Measurements from ENCODE around the gene CTDSP2. TPM values are rescaled to one million over a fixed set of nuclear protein-coding genes. Genes with fewer than 3 reads are reported as not detected.
"Not testable (repeated sequence)": the region's sequence is repeated elsewhere in the genome, so short reads cannot be mapped to it uniquely, and the experiment has no call there.

The CTDSP2 gene
- total RNA-seq, 4 donors from 2014 or later: 106 to 179 (median 150) TPM

DNA sequence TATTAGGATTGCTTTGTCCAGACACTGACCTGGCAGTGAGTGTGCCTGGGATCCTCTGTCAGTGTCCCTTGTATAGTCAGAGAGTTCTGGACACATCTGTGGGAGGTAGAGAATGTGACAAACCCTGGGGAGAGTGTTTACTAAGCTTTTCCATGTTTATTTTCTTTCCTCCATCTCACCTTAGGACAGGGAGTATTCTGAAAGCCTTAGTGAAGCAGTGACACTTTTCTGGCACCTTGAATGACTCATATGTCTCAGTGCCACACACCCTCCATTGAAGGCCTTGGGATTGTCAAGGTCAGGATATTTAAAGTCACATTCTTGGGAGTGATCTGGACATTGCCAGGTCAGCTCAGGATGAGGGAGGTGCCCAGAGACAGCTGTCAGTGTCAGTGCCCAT, 34.9 kb upstream of the CTDSP2 start:
- ATAC-seq (ENCODE audit: low FRiP score) (no peak), DNase-seq (ENCODE audit: low spot score) (no peak)
- TF ChIP-seq, protein P1, sequence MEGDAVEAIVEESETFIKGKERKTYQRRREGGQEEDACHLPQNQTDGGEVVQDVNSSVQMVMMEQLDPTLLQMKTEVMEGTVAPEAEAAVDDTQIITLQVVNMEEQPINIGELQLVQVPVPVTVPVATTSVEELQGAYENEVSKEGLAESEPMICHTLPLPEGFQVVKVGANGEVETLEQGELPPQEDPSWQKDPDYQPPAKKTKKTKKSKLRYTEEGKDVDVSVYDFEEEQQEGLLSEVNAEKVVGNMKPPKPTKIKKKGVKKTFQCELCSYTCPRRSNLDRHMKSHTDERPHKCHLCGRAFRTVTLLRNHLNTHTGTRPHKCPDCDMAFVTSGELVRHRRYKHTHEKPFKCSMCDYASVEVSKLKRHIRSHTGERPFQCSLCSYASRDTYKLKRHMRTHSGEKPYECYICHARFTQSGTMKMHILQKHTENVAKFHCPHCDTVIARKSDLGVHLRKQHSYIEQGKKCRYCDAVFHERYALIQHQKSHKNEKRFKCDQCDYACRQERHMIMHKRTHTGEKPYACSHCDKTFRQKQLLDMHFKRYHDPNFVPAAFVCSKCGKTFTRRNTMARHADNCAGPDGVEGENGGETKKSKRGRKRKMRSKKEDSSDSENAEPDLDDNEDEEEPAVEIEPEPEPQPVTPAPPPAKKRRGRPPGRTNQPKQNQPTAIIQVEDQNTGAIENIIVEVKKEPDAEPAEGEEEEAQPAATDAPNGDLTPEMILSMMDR (IDR thresholded peaks at IDR 0.05): no peak

DNA sequence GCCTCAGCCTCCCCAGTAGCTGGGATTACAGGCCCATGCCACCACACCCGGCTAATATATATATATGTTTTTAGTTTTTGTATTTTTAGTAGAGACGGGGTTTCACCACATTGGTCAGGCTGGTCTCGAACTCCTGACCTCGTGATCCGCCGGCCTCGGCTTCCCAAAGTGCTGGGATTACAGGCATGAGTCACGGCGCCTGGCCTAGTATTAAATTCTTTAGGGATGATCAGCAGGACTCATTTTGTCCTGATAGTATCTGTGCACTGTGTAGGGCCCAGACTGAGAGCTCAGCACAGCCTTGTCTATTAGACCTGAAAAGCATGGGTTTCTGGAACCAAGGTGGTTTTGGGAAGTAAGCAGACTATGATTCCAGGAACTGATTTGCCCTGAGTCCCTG, 34.5 kb upstream of the CTDSP2 start:
- ATAC-seq (ENCODE audit: low FRiP score): not testable (repeated sequence)

DNA sequence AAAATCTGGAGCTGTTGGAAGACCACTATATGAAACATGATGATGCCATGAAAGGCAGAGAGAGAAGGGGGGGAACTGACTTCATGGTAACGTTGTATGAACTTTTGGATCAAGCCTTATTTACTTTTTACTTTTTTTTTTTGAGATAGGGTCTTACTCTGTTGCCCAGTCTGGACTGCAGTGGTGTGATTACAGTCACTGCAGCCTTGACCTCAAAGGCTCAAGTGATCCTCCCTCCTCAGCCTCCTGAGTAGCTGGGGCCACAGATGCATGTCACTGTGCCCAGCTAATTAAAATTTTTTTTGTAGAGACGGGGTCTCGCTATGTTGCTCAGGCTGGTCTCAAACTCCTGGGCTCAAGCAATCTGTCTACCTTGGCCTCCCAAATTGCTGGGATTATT, 31.3 kb upstream of the CTDSP2 start:
- DNase-seq (ENCODE audit: low spot score) (no peak), ATAC-seq (ENCODE audit: low FRiP score) (no peak)
- TF ChIP-seq, protein P1 (IDR thresholded peaks at IDR 0.05): no peak

More for the DNA sequence above, 34.5 kb upstream of the CTDSP2 start:
- not testable (repeated sequence) for DNase-seq (ENCODE audit: low spot score)

DNA sequence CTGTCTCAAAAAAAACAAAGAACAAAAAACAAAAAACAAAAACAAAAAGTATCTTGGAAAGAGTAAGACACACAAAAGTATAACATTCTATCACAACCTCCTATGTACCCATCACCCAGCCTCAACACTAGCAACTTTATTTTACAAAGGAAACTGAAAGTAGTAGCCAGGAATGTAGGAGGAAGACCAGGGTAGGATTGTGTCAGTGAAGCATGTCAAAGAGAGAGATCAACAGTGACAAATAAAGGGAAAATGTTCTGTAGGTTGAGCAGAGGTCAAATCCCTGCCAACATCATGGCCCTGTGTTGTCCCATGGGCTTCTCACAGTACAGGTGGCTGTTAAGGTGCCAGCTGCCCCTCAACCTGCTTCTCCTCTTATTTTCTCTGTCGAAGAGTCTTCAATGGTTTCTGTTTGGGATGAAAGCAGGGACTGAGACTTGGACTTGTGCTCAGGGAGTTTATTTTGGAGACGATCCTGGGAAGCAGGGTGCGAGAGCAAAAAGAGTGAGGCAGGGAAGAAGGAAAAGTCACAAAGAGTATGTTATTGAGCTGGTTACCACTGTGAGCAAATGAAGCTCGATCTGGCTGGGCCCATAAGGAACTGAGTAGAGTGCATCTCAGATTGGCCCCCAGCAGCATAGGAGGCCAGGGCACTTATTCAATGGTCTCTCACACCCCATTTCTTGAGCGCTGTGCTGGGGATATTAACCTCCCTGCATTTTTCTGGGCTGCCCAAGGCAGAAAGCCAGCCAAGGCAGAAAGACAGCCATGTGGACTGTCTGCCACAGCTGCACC, 29.4 kb upstream of the CTDSP2 start:
- TF ChIP-seq, protein P1 (IDR thresholded peaks at IDR 0.05): no peak
- DNase-seq (ENCODE audit: low spot score): no peak
- no peak for ATAC-seq (ENCODE audit: low FRiP score)

DNA sequence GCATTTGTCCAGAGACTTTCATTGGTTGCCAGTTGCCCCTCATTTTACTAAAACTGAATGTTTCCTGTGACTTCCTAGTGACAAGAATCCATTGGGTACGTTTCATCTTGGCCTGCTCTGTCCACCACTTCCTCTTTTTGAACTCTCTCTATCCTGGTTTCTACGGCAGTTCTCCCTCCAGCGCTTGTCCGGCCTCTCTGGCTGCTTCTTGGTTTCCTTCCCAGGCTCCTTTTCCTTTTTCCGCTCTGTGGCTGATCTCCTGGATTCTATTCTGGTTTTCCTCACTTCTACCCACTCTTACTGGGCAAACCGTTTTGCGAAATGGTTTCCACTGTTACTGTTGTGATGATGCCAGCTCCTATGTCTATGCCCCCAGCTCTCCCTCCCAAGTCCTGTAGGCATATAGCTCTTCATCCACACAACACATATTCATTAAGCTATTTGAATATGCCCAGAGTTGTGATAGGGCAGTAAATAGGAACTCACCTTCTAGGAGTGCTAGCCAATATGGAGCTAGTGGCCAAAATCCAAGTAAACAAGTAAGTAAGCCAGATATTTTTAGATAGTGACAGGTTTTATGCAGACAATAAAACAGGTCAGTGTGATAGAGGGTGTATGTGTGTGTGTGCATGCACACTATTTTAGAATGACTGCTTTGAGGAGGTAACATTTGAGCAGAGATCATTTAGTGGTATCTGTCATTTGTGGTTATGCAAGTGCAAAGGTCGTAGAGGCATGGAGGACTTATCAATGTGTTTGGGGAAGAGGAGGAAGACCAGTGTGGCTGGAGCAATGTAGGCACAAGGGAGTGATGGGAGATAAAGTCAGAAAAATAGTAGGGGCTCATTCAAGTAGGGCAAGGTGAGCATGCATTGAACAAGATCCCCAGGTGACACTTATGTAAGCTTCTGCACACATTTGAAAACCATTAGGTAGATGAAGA, 27.9 kb upstream of the CTDSP2 start:
- ATAC-seq (ENCODE audit: low FRiP score) (no peak), DNase-seq (ENCODE audit: low spot score) (no peak)
- TF ChIP-seq, protein P1 (IDR thresholded peaks at IDR 0.05): no peak

DNA sequence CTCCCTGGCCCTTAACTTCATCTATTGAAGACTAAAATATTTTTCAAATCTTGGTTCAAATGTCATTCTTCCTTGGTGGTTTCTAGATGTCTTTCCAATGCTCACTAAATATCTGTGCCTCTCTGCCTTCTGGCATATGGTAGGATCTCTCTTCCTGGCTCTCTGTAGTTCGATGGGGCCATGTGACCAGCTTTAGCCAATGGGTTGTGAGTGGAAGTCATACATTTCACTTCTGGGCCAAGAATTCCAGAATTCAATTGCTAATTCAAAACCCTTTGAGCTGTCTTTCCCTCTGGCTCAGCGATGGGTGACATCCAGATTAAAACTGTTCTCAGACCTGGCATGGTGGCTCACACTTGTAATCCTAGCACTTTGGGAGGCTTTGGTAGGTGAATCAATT, 25.8 kb upstream of the CTDSP2 start:
- no peak for DNase-seq (ENCODE audit: low spot score)
- no peak for ATAC-seq (ENCODE audit: low FRiP score)
- TF ChIP-seq, protein P1 (IDR thresholded peaks at IDR 0.05): no peak

DNA sequence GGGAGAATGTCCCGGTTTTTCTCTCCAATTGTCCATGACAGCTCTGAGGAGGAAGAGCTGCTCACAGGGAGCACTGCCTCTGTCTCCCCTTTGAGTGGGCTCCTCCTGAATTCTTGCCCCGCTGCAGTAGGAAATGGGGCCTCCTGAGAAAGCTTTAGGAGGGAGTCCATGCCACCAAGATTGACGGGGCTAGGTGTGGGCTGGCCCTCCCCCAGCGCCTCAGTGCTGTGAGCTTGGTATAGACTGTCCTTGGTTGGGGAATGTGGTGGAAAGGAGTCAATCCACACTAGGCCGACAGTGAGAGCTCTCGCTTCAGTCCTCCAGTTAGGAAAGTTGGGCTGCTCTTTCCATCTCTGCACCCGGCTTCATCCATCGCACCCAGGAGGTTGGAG, 23.4 kb upstream of the CTDSP2 start:
- TF ChIP-seq, protein P1 (IDR thresholded peaks at IDR 0.05): no peak
- ATAC-seq (ENCODE audit: low FRiP score) (no peak), DNase-seq (ENCODE audit: low spot score) (no peak)
